PC-3 (cell line): Measurements from ENCODE around the gene FBXL5.

Experiments
- CTCF ChIP-seq: fragments of 300-600 bp; sonication (generic); conservative IDR thresholded peaks from 2 replicates; pipeline ENCODE4 v1.5.1; 2017; ENCODE audit warnings: antibody characterized with exemption, low read depth, mild to moderate bottlenecking, low read length
- EZH2 ChIP-seq: fragments of 300-600 bp; sonication (generic); IDR thresholded peaks from one replicate; pipeline ENCODE4 v1.6.1; 2017; ENCODE audit warnings: antibody characterized with exemption, mild to moderate bottlenecking, low read length; ENCODE audit not compliant: unreplicated experiment

GRCh38 chr4:15598644-15599043, 56.5 kb downstream of the FBXL5 start:
- TF ChIP-seq CTCF (no peak), EZH2 (no peak)
